ENCODE results near the gene TRIM13. TPM values are rescaled to one million over a fixed set of nuclear protein-coding genes. Genes with fewer than 3 reads are reported as not detected.
"Not testable (repeated sequence)": the region's sequence is repeated elsewhere in the genome, so short reads cannot be mapped to it uniquely, and the experiment has no call there.

The TRIM13 gene
- 21.7 and 23.6 TPM in 2 replicates for total RNA-seq

- Histone ChIP-seq H3K27me3 (ENCODE audit: insufficient read depth, low read length) (no peaks in the 10 kb centered on the region), H4K20me1 (ENCODE audit: insufficient read depth, low read length) (no peaks in the 10 kb centered on the region), H3K4me2 (ENCODE audit: insufficient read depth, low read length) (peak within 1 kb of the TSS; percentile 86), H3K4me1 (ENCODE audit: insufficient read depth, low read length) (peaks cover 17% of the 10 kb centered on the region), H3K27ac (ENCODE audit: low read depth, low read length) (peak within 1 kb of the TSS; percentile 90), H3K4me3 (ENCODE audit: insufficient read depth, low read length) (peak within 1 kb of the TSS; percentile 87), H3K9me3 (ENCODE audit: low read depth, low read length) (no peaks in the 10 kb centered on the region), H2AFZ (ENCODE audit: low read length) (peak within 1 kb of the TSS; percentile 91), H3K36me3 (ENCODE audit: insufficient read depth, low read length) (peaks cover 11% of the 10 kb centered on the region), H3K79me2 (ENCODE audit: insufficient read depth, low read length) (peaks cover 42% of the 10 kb centered on the region)
- TF ChIP-seq CTCF (IDR thresholded peaks at IDR 0.05; ENCODE audit: extremely low read depth, low read depth, low read length): peak; percentile 77
- DNase-seq (ENCODE audit: insufficient read length, low spot score, missing footprints): peak; percentile 95
These were observed at the start of gene TRIM13 for GRCh38 chr13:49996951-49997895. TRIM13 (plus strand) TSS chr13:49997042; CDS start chr13:50011941, 14,899 bp downstream.

GRCh38 chr13:49948777-49949270 is 48.0 kb upstream of the TRIM13 start:
- not testable (repeated sequence) for H3K27ac ChIP-seq (ENCODE audit: low read depth, low read length); H3K27me3 ChIP-seq (ENCODE audit: insufficient read depth, low read length); H4K20me1 ChIP-seq (ENCODE audit: insufficient read depth, low read length); DNase-seq (ENCODE audit: insufficient read length, low spot score, missing footprints); H3K4me1 ChIP-seq (ENCODE audit: insufficient read depth, low read length); H3K79me2 ChIP-seq (ENCODE audit: insufficient read depth, low read length); H3K36me3 ChIP-seq (ENCODE audit: insufficient read depth, low read length); H3K4me2 ChIP-seq (ENCODE audit: insufficient read depth, low read length); H2AFZ ChIP-seq (ENCODE audit: low read length); H3K9me3 ChIP-seq (ENCODE audit: low read depth, low read length); H3K4me3 ChIP-seq (ENCODE audit: insufficient read depth, low read length)

- no peak overlapping the region for H3K4me2 ChIP-seq (ENCODE audit: insufficient read depth, low read length)
- H3K27ac ChIP-seq (ENCODE audit: low read depth, low read length): no peak overlapping the region
- no peak for DNase-seq (ENCODE audit: insufficient read length, low spot score, missing footprints)
- no peak overlapping the region for H2AFZ ChIP-seq (ENCODE audit: low read length)
- H3K4me1 ChIP-seq (ENCODE audit: insufficient read depth, low read length): no peaks in the 10 kb centered on the region
- TF ChIP-seq CTCF (IDR thresholded peaks at IDR 0.05; ENCODE audit: extremely low read depth, low read depth, low read length): no peak
- no peaks in the 10 kb centered on the region for H3K36me3 ChIP-seq (ENCODE audit: insufficient read depth, low read length)
- no peaks in the 10 kb centered on the region for H3K79me2 ChIP-seq (ENCODE audit: insufficient read depth, low read length)
- H3K4me3 ChIP-seq (ENCODE audit: insufficient read depth, low read length): no peak overlapping the region
- H3K9me3 ChIP-seq (ENCODE audit: low read depth, low read length): no peaks in the 10 kb centered on the region
- H4K20me1 ChIP-seq (ENCODE audit: insufficient read depth, low read length): no peaks in the 10 kb centered on the region
- no peaks in the 10 kb centered on the region for H3K27me3 ChIP-seq (ENCODE audit: insufficient read depth, low read length)
These were observed 44.9 kb upstream of the TRIM13 start for GRCh38 chr13:49951754-49952535.

GRCh38 chr13:49953560-49953959 is 43.3 kb upstream of the TRIM13 start:
- Histone ChIP-seq H3K4me3 (ENCODE audit: insufficient read depth, low read length) (no peak overlapping the region), H4K20me1 (ENCODE audit: insufficient read depth, low read length) (no peaks in the 10 kb centered on the region)

More at GRCh38 chr13:49953560-49953959, 43.3 kb upstream of the TRIM13 start:
- Histone ChIP-seq H3K79me2 (ENCODE audit: insufficient read depth, low read length) (no peaks in the 10 kb centered on the region), H3K4me1 (ENCODE audit: insufficient read depth, low read length) (no peaks in the 10 kb centered on the region), H3K27ac (ENCODE audit: low read depth, low read length) (no peak overlapping the region), H2AFZ (ENCODE audit: low read length) (no peak overlapping the region), H3K27me3 (ENCODE audit: insufficient read depth, low read length) (no peaks in the 10 kb centered on the region), H3K4me2 (ENCODE audit: insufficient read depth, low read length) (no peak overlapping the region), H3K36me3 (ENCODE audit: insufficient read depth, low read length) (no peaks in the 10 kb centered on the region), H3K9me3 (ENCODE audit: low read depth, low read length) (no peaks in the 10 kb centered on the region)
- DNase-seq (ENCODE audit: insufficient read length, low spot score, missing footprints): no peak
- TF ChIP-seq CTCF (IDR thresholded peaks at IDR 0.05; ENCODE audit: extremely low read depth, low read depth, low read length): no peak
